ENCODE data around the gene OASL.

The OASL gene

DNA sequence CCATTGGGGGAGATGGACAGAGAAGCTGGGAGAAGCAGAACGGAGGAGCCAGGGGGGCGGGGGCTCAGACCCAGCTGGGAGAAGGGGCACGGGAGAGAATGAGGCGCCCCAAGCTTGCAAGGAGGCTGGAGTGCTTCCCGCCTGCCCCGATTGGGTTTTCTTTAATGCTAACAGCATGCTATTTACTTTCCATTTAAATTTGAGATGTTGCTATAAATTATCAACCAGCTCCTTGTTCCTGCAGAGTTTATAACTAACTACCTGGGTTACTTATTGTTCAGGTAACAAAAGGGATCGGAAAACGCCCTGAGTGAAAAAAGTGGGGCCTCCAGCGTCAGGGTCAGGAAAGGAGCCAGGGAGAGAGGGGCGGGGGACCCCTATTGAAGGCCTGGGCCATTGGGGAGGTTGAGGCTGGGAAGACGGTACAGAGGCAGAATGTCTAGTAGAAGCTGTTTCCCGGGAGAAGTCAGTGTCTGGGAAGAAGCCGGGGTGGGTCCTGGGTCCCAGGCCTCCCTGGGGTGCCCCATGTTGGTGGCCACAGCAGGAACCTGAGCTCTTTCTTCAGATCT lies 58.2 kb downstream of the OASL start:
- H3K9ac ChIP-seq (ENCODE audit: low read length), result no peak overlapping the region
- no peak for DNase-seq
- 96% methylated on average over 7 of the region's 13 CpGs for WGBS

GRCh38 chr12:120979862-120980696 lies 59.0 kb downstream of the OASL start:
- Histone ChIP-seq H2AFZ (ENCODE audit: low read depth, low read length) (no peak overlapping the region), H2BK12ac (ENCODE audit: low read length in 2 of 2) (no peak overlapping the region), H3K27me3 (ENCODE audit: control insufficient read depth in 1 of 2, insufficient read depth in 1 of 2, low read length in 2 of 2) (peaks cover 0 to 23% of the 10 kb centered on the region in 2 experiments), H3K18ac (ENCODE audit: low read depth in 1 of 2, low read length in 2 of 2) (no peak overlapping the region), H2BK5ac (ENCODE audit: low read depth, low read length, poor library complexity, severe bottlenecking) (no peak overlapping the region), H3K4me1 (ENCODE audit: control insufficient read depth, insufficient read depth, low read depth, low read length) (peaks cover 35% of the 10 kb centered on the region), H4K8ac (ENCODE audit: low read length) (no peak overlapping the region), H3K79me1 (replicated peaks; ENCODE audit: low read length, poor library complexity, severe bottlenecking) (no peaks in the 10 kb centered on the region), H3K36me3 (ENCODE audit: control insufficient read depth in 1 of 2, insufficient read depth in 2 of 2, low read depth in 1 of 2, low read length in 2 of 2) (no peaks in the 10 kb centered on the region), H3K4me3 (ENCODE audit: insufficient read depth in 1 of 2, low read depth in 1 of 2, low read length in 2 of 2) (no peak overlapping the region), H3K4me2 (ENCODE audit: low read length, poor library complexity, severe bottlenecking) (peak overlapping the region; percentile 23), H3K9ac (ENCODE audit: low read length) (no peak overlapping the region), H2BK120ac (ENCODE audit: low read depth, low read length) (no peak overlapping the region), H2AK5ac (ENCODE audit: low read length, severe bottlenecking) (no peak overlapping the region), H3K27ac (ENCODE audit: low read length, poor library complexity, severe bottlenecking) (peak overlapping the region; percentile 17), H3K9me3 (ENCODE audit: control insufficient read depth, low read length) (no peaks in the 10 kb centered on the region), H3K14ac (ENCODE audit: low read length in 2 of 2) (no peak overlapping the region), H4K91ac (ENCODE audit: low read length) (no peak overlapping the region), H3K4ac (ENCODE audit: low read depth in 1 of 2, low read length in 2 of 2) (no peak overlapping the region), H2BK15ac (ENCODE audit: low read depth, poor library complexity, severe bottlenecking) (no peak overlapping the region), H3K23ac (ENCODE audit: low read length in 2 of 2) (no peak overlapping the region)
- 71% methylated on average over 10 of the region's 11 CpGs for WGBS
- DNase-seq, result no peak

More for the DNA sequence above, 58.2 kb downstream of the OASL start:
- H3K27me3 ChIP-seq (ENCODE audit: control insufficient read depth in 1 of 2, insufficient read depth in 1 of 2, low read length in 2 of 2), result peaks cover 0 to 23% of the 10 kb centered on the region in 2 experiments
- H3K27ac ChIP-seq (ENCODE audit: low read length, poor library complexity, severe bottlenecking), result peak overlapping the region; percentile 17
- H3K23ac ChIP-seq (ENCODE audit: low read length in 2 of 2), result no peak overlapping the region
- H2AFZ ChIP-seq (ENCODE audit: low read depth, low read length), result no peak overlapping the region
- peak overlapping the region; percentile 90 for H2AK5ac ChIP-seq (ENCODE audit: low read length, severe bottlenecking)
- H2BK12ac ChIP-seq (ENCODE audit: low read length in 2 of 2), result no peak overlapping the region
- peak overlapping the region; percentile 37 for H2BK5ac ChIP-seq (ENCODE audit: low read depth, low read length, poor library complexity, severe bottlenecking)
- H3K9me3 ChIP-seq (ENCODE audit: control insufficient read depth, low read length), result no peaks in the 10 kb centered on the region
- H4K8ac ChIP-seq (ENCODE audit: low read length), result no peak overlapping the region
- H3K4ac ChIP-seq (ENCODE audit: low read depth in 1 of 2, low read length in 2 of 2), result no peak overlapping the region
- H3K79me1 ChIP-seq (replicated peaks; ENCODE audit: low read length, poor library complexity, severe bottlenecking), result no peaks in the 10 kb centered on the region
- no peak overlapping the region for H3K14ac ChIP-seq (ENCODE audit: low read length in 2 of 2)
- H3K18ac ChIP-seq (ENCODE audit: low read depth in 1 of 2, low read length in 2 of 2), result no peak overlapping the region
- no peak overlapping the region for H3K4me3 ChIP-seq (ENCODE audit: insufficient read depth in 1 of 2, low read depth in 1 of 2, low read length in 2 of 2)
- H3K36me3 ChIP-seq (ENCODE audit: control insufficient read depth in 1 of 2, insufficient read depth in 2 of 2, low read depth in 1 of 2, low read length in 2 of 2), result no peaks in the 10 kb centered on the region
- no peak overlapping the region for H4K91ac ChIP-seq (ENCODE audit: low read length)
- H3K4me1 ChIP-seq (ENCODE audit: control insufficient read depth, insufficient read depth, low read depth, low read length), result peaks cover 35% of the 10 kb centered on the region
- H2BK15ac ChIP-seq (ENCODE audit: low read depth, poor library complexity, severe bottlenecking), result no peak overlapping the region
- no peak overlapping the region for H2BK120ac ChIP-seq (ENCODE audit: low read depth, low read length)
- H3K4me2 ChIP-seq (ENCODE audit: low read length, poor library complexity, severe bottlenecking), result peak overlapping the region; percentile 65

DNA sequence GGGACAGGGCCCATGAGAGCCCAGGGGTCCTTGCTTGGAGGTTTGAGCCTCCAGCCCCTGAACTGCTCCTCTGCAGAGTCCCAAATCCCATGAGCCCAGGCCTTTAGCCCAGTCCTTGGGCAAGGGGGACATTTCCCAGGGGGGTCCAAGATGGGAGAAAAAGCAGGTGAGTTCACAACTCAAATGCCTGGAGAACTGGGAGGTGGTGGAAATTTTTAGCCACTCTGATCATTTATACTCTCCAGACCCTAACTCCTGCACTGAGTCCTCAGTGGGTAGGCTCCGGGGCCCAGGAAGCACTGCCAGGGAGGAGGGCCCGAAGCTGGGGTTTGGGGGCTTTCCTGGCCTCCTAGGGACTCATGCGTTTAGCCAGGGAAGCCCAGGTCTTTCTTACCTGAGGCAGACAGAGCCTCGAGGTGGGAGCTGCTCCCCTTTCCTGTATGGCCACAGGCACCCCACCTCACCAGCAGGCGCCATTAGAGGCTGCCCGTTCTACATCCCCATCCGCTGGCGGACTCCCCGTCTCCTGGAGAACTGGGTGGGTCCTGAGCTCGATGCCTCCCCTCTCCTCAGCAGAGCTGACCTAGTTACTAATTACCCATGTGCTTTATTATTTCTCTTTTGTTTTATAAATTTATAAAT lies 59.7 kb downstream of the OASL start:
- Histone ChIP-seq H2AK5ac (ENCODE audit: low read length, severe bottlenecking) (no peak overlapping the region), H4K8ac (ENCODE audit: low read length) (no peak overlapping the region), H4K91ac (ENCODE audit: low read length) (no peak overlapping the region), H3K14ac (ENCODE audit: low read length in 2 of 2) (no peak overlapping the region), H3K18ac (ENCODE audit: low read depth in 1 of 2, low read length in 2 of 2) (no peak overlapping the region), H2AFZ (ENCODE audit: low read depth, low read length) (no peak overlapping the region), H3K79me1 (replicated peaks; ENCODE audit: low read length, poor library complexity, severe bottlenecking) (no peaks in the 10 kb centered on the region), H2BK12ac (ENCODE audit: low read length in 2 of 2) (no peak overlapping the region), H3K9me3 (ENCODE audit: control insufficient read depth, low read length) (no peaks in the 10 kb centered on the region), H3K4ac (ENCODE audit: low read depth in 1 of 2, low read length in 2 of 2) (no peak overlapping the region), H2BK5ac (ENCODE audit: low read depth, low read length, poor library complexity, severe bottlenecking) (no peak overlapping the region), H3K36me3 (ENCODE audit: control insufficient read depth in 1 of 2, insufficient read depth in 2 of 2, low read depth in 1 of 2, low read length in 2 of 2) (no peaks in the 10 kb centered on the region), H2BK15ac (ENCODE audit: low read depth, poor library complexity, severe bottlenecking) (no peak overlapping the region), H3K27ac (ENCODE audit: low read length, poor library complexity, severe bottlenecking) (no peak overlapping the region), H3K4me1 (ENCODE audit: control insufficient read depth, insufficient read depth, low read depth, low read length) (peaks cover 34% of the 10 kb centered on the region), H3K27me3 (ENCODE audit: control insufficient read depth in 1 of 2, insufficient read depth in 1 of 2, low read length in 2 of 2) (peaks cover 0 to 23% of the 10 kb centered on the region in 2 experiments), H3K4me3 (ENCODE audit: insufficient read depth in 1 of 2, low read depth in 1 of 2, low read length in 2 of 2) (no peak overlapping the region), H3K4me2 (ENCODE audit: low read length, poor library complexity, severe bottlenecking) (no peak overlapping the region), H3K9ac (ENCODE audit: low read length) (no peak overlapping the region), H2BK120ac (ENCODE audit: low read depth, low read length) (no peak overlapping the region), H3K23ac (ENCODE audit: low read length in 2 of 2) (no peak overlapping the region)
- no peak for DNase-seq
- 93% methylated on average over 8 of the region's 10 CpGs for WGBS

All from mesenchymal stem cell (in vitro differentiated cells and primary cell).